ENCODE measurements around the gene LARP4B. TPM values are rescaled to one million over a fixed set of nuclear protein-coding genes. Genes with fewer than 3 reads are reported as not detected.

LARP4B gene
- polyA plus RNA-seq, 1 donor (not counting 4 experiments of a cell fraction or from before 2014, with no cell fraction given): 39.4 TPM

- dilution Hi-C loops (cut with MboI; ENCODE audit: extremely low pct_ligation_motif_present, low sequenced_read_pairs): no loop called here
- Histone ChIP-seq H3K36me3 (ENCODE audit: control insufficient read depth in 2 of 2, extremely low read depth in 1 of 2, insufficient read depth in 2 of 2, low read length in 2 of 2) (peaks cover 0 to 3% of the 10 kb centered on the region in 2 experiments), H3K4me1 (ENCODE audit: control insufficient read depth, extremely low read depth, insufficient read depth, low read length) (no peaks in the 10 kb centered on the region), H3K9me1 (ENCODE audit: control insufficient read depth, extremely low read depth, insufficient read depth, low read length) (peaks cover 3% of the 10 kb centered on the region), H3K4me3 (ENCODE audit: control insufficient read depth in 2 of 3, extremely low read depth in 1 of 3, insufficient read depth in 2 of 3, low read depth in 1 of 3, low read length in 3 of 3) (no peak overlapping the region), H3K4me2 (ENCODE audit: control insufficient read depth, extremely low read depth, insufficient read depth, low read depth, low read length) (no peak overlapping the region), H4K20me1 (ENCODE audit: control insufficient read depth, extremely low read depth, insufficient read depth, low read length) (peaks cover 40% of the 10 kb centered on the region), H2AFZ (ENCODE audit: control insufficient read depth, low read length) (no peak overlapping the region), H3K27me3 (ENCODE audit: control insufficient read depth, extremely low read depth, insufficient read depth, low read length) (no peaks in the 10 kb centered on the region), H3K27ac (ENCODE audit: control insufficient read depth, insufficient read depth, low read length) (no peak overlapping the region), H3K9ac (ENCODE audit: control insufficient read depth, extremely low read depth, insufficient read depth, low read length) (no peak overlapping the region), H3K9me3 (ENCODE audit: control insufficient read depth, low read depth, low read length) (no peaks in the 10 kb centered on the region), H3K79me2 (ENCODE audit: control insufficient read depth, insufficient read depth, low read length) (peaks cover 98% of the 10 kb centered on the region)
- FAIRE-seq: no peak
- no peak for TF ChIP-seq CTCF (optimal IDR thresholded peaks at IDR 0.05 in 1 of 3, IDR thresholded peaks at IDR 0.05 in 1 of 3, conservative IDR thresholded peaks at IDR 0.05 in 1 of 3; ENCODE audit: extremely low read depth in 1 of 3, insufficient read depth in 2 of 3, low read length in 3 of 3)
- TF ChIP-seq EZH2 (IDR thresholded peaks at IDR 0.05; ENCODE audit: low read length): no peak
- no peak for DNase-seq (ENCODE audit: low read depth, low spot score)
Measured at GRCh38 chr10:920450-920849, 11.1 kb downstream of the LARP4B start.

GRCh38 chr10:919481-919880, 12.0 kb downstream of the LARP4B start:
- Histone ChIP-seq H3K27ac (ENCODE audit: control insufficient read depth, insufficient read depth, low read length) (no peak overlapping the region), H3K27me3 (ENCODE audit: control insufficient read depth, extremely low read depth, insufficient read depth, low read length) (no peaks in the 10 kb centered on the region), H3K9me1 (ENCODE audit: control insufficient read depth, extremely low read depth, insufficient read depth, low read length) (peaks cover 3% of the 10 kb centered on the region), H3K4me2 (ENCODE audit: control insufficient read depth, extremely low read depth, insufficient read depth, low read depth, low read length) (no peak overlapping the region), H3K4me3 (ENCODE audit: control insufficient read depth in 2 of 3, extremely low read depth in 1 of 3, insufficient read depth in 2 of 3, low read depth in 1 of 3, low read length in 3 of 3) (no peak overlapping the region), H2AFZ (ENCODE audit: control insufficient read depth, low read length) (no peak overlapping the region), H3K4me1 (ENCODE audit: control insufficient read depth, extremely low read depth, insufficient read depth, low read length) (no peaks in the 10 kb centered on the region), H3K79me2 (ENCODE audit: control insufficient read depth, insufficient read depth, low read length) (peaks cover 98% of the 10 kb centered on the region), H4K20me1 (ENCODE audit: control insufficient read depth, extremely low read depth, insufficient read depth, low read length) (peaks cover 34% of the 10 kb centered on the region), H3K36me3 (ENCODE audit: control insufficient read depth in 2 of 2, extremely low read depth in 1 of 2, insufficient read depth in 2 of 2, low read length in 2 of 2) (peaks cover 0 to 3% of the 10 kb centered on the region in 2 experiments), H3K9ac (ENCODE audit: control insufficient read depth, extremely low read depth, insufficient read depth, low read length) (no peak overlapping the region), H3K9me3 (ENCODE audit: control insufficient read depth, low read depth, low read length) (no peaks in the 10 kb centered on the region)
- no peak for DNase-seq (ENCODE audit: low read depth, low spot score)
- TF ChIP-seq EZH2 (IDR thresholded peaks at IDR 0.05; ENCODE audit: low read length): no peak
- TF ChIP-seq CTCF (optimal IDR thresholded peaks at IDR 0.05 in 1 of 3, IDR thresholded peaks at IDR 0.05 in 1 of 3, conservative IDR thresholded peaks at IDR 0.05 in 1 of 3; ENCODE audit: extremely low read depth in 1 of 3, insufficient read depth in 2 of 3, low read length in 3 of 3): no peak
- dilution Hi-C loops (cut with MboI; ENCODE audit: extremely low pct_ligation_motif_present, low sequenced_read_pairs): no loop called here
- FAIRE-seq: no peak
